IPS-NIHi7 (cell line): ENCODE results near the gene CCDC88B.

Experiments
- DNase-seq: peaks from one replicate; pipeline ENCODE4 v3.0.0; 2012; ENCODE audit warnings: mixed read lengths; ENCODE audit errors: extremely low spot score

CCDC88B gene

GRCh38 chr11:64384981-64385944 lies 45.3 kb downstream of the CCDC88B start:
- no peak for DNase-seq

- DNase-seq: no peak
Measured at GRCh38 chr11:64385945-64386704, 46.1 kb downstream of the CCDC88B start.

GRCh38 chr11:64387916-64388315 lies 47.9 kb downstream of the CCDC88B start:
- DNase-seq: no peak

GRCh38 chr11:64388894-64389293 lies 48.9 kb downstream of the CCDC88B start:
- no peak for DNase-seq

- DNase-seq: no peak
Measured at GRCh38 chr11:64389851-64390250, 49.8 kb downstream of the CCDC88B start.

GRCh38 chr11:64390558-64390957 lies 50.6 kb downstream of the CCDC88B start:
- no peak for DNase-seq

- DNase-seq: no peak
Measured at GRCh38 chr11:64391839-64392238, 51.8 kb downstream of the CCDC88B start.

- DNase-seq: no peak
Measured at GRCh38 chr11:64395545-64396078, 55.6 kb downstream of the CCDC88B start.

GRCh38 chr11:64396079-64396591 lies 56.1 kb downstream of the CCDC88B start:
- DNase-seq: peak; percentile 73

- no peak for DNase-seq
Measured at GRCh38 chr11:64400102-64400501, 60.1 kb downstream of the CCDC88B start.

GRCh38 chr11:64400667-64401066 lies 60.7 kb downstream of the CCDC88B start:
- no peak for DNase-seq

- no peak for DNase-seq
Measured at GRCh38 chr11:64401775-64402174, 61.8 kb downstream of the CCDC88B start.

- DNase-seq: no peak
Measured at GRCh38 chr11:64403106-64403505, 63.1 kb downstream of the CCDC88B start.

- DNase-seq: no peak
Measured at GRCh38 chr11:64406221-64406946, 66.4 kb downstream of the CCDC88B start.
